MCF 10A (cell line): ENCODE measurements around the gene TATDN2. TPM values are rescaled to one million over a fixed set of nuclear protein-coding genes. Genes with fewer than 3 reads are reported as not detected.

Experiments used
- BruUV-seq: library from RNA; stranded (reverse); fragments of 400-500 nt; replicated peaks from 2 replicates; lab custom pipeline; 2021; lab: Mats Ljungman, UMichigan
- CTCF ChIA-PET: fragments of 300-600 bp; sonication (Branson Sonifier 250); formaldehyde crosslinking; extraction: SDS; loops from one replicate; lab custom pipeline; 2021; ENCODE audit warnings: antibody characterized with exemption, inconsistent platforms; lab: Yijun Ruan, JAX
- POLR2A ChIA-PET: fragments of 300-600, 350-650 bp; sonication (Branson Sonifier 250); formaldehyde crosslinking; extraction: SDS; loops from one replicate; lab custom pipeline; 2020; ENCODE audit warnings: antibody characterized with exemption, inconsistent platforms; lab: Yijun Ruan, JAX
- DNase-seq: peaks from one replicate; pipeline ENCODE4 v3.0.0-alpha.2; 2018; ENCODE audit not compliant: unreplicated experiment
- H3K27ac Mint-ChIP-seq: one replicate; pipeline ENCODE4 v1.8.0; 2022; ENCODE audit warnings: mild to moderate bottlenecking, low read depth, mixed read lengths; ENCODE audit not compliant: unreplicated experiment
- H3K27me3 Mint-ChIP-seq: one replicate; pipeline ENCODE4 v1.8.0; 2022; ENCODE audit warnings: mixed read lengths; ENCODE audit not compliant: insufficient read depth, unreplicated experiment
- H3K36me3 Mint-ChIP-seq: one replicate; pipeline ENCODE4 v1.8.0; 2022; ENCODE audit warnings: mild to moderate bottlenecking, moderate library complexity, mixed read lengths; ENCODE audit not compliant: insufficient read depth, unreplicated experiment
- H3K4me1 Mint-ChIP-seq: one replicate; pipeline ENCODE4 v1.8.0; 2022; ENCODE audit warnings: mixed read lengths; ENCODE audit not compliant: insufficient read depth, unreplicated experiment
- H3K4me3 Mint-ChIP-seq: one replicate; pipeline ENCODE4 v1.8.0; 2022; ENCODE audit warnings: mild to moderate bottlenecking, moderate library complexity, mixed read lengths; ENCODE audit not compliant: unreplicated experiment
- H3K9me3 Mint-ChIP-seq: one replicate; pipeline ENCODE4 v1.8.0; 2022; ENCODE audit warnings: mixed read lengths; ENCODE audit not compliant: unreplicated experiment
- intact Hi-C: fragments of 100-400 bp; cut with micrococcal nuclease; formaldehyde crosslinking; loops from 2 replicates; pipeline ENCODE4 v1.14.1; 2022
- total RNA-seq: library from RNA; stranded (reverse); gene quantifications from 2 replicates; pipeline ENCODE4 v1.2.3, GENCODE V29; 2022
- TF ChIP-seq, protein P1 (sequence below): fragments of 200-600 bp; IDR thresholded peaks from one replicate; pipeline ENCODE4 v1.8.0; 2022; ENCODE audit warnings: antibody characterized with exemption, mild to moderate bottlenecking; ENCODE audit not compliant: unreplicated experiment

TATDN2 gene
- total RNA-seq, 1 experiment from 2014 or later, result 25.9 TPM

DNA sequence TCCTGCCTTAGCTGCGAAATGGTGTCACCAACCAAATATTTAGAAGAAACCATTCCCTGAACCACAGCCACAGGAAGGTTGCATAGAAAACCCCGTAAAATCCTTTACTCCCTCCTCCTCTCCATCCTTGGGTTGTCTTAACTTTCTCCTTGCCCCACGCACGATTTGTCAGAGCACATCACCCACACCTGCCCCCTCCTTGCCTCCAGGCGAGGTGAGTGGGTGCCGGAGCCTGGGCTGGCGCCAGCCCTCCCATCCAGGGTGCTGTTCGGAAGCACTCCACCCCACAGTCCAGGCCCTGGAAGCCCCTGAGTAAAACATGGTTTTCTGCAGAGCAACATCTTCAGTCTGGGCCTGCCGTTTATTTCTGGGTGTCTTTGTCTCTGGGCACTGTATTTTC lies 40.8 kb downstream of the TATDN2 start:
- no peak for DNase-seq
- TF ChIP-seq, protein P1, sequence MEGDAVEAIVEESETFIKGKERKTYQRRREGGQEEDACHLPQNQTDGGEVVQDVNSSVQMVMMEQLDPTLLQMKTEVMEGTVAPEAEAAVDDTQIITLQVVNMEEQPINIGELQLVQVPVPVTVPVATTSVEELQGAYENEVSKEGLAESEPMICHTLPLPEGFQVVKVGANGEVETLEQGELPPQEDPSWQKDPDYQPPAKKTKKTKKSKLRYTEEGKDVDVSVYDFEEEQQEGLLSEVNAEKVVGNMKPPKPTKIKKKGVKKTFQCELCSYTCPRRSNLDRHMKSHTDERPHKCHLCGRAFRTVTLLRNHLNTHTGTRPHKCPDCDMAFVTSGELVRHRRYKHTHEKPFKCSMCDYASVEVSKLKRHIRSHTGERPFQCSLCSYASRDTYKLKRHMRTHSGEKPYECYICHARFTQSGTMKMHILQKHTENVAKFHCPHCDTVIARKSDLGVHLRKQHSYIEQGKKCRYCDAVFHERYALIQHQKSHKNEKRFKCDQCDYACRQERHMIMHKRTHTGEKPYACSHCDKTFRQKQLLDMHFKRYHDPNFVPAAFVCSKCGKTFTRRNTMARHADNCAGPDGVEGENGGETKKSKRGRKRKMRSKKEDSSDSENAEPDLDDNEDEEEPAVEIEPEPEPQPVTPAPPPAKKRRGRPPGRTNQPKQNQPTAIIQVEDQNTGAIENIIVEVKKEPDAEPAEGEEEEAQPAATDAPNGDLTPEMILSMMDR, result no peak
- BruUV-seq, result no TSS peak
- Mint-ChIP-seq H3K4me3 (no peak overlapping the region), H3K27me3 (no peaks in the 10 kb centered on the region), H3K36me3 (peaks cover 40% of the 10 kb centered on the region), H3K27ac (no peak overlapping the region), H3K4me1 (peaks cover 5% of the 10 kb centered on the region), H3K9me3 (no peaks in the 10 kb centered on the region)
- ChIA-PET CTCF (no interaction called here), POLR2A (no interaction called here)
- intact Hi-C loops, result loop anchor here (10.0 kb wide), 1 partner anchor 444 kb away; the partner anchor contains the start of gene RPUSD3

DNA sequence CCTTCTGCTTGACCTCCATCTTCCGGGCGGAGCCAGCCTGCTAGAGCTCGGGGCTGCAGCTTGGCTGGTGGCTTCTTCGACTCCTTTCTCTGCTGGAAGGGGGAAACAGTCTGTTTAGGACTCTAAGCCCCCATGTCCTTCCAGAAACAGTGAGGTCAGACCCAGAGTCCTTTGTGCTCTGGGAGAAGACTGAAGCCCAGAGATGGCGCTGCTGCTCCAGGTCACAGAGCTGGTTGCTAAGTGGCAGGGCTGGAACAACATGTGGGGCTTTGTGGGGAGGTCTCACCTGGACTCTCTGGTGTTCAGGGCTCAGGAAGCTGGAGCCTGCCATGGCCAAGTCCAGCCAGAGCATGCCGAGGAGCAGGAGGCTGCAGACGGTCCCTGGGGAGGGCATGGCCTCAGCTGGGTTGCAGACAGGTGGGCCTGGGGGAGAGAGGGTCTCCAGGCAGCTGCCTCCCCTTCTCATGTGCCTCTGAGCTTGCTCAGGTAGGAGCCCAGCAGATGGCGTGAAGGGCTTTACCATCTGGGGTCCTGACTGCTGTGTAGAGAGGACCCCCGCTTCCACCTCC lies 41.6 kb downstream of the TATDN2 start:
- H3K27ac Mint-ChIP-seq, result no peak overlapping the region
- TF ChIP-seq, protein P1, result no peak
- H3K36me3 Mint-ChIP-seq, result peaks cover 40% of the 10 kb centered on the region
- CTCF ChIA-PET, result interaction anchor here (1.3 kb wide), 1 partner anchor 100 kb away, joined by 3 read pairs; no protein-coding TSS in a partner anchor
- DNase-seq, result no peak
- H3K9me3 Mint-ChIP-seq, result no peaks in the 10 kb centered on the region
- no peak overlapping the region for H3K4me3 Mint-ChIP-seq
- peaks cover 5% of the 10 kb centered on the region for H3K4me1 Mint-ChIP-seq
- H3K27me3 Mint-ChIP-seq, result no peaks in the 10 kb centered on the region
- intact Hi-C loops, result loop anchor here (10.0 kb wide), 1 partner anchor 445 kb away; the partner anchor contains the start of gene RPUSD3
- POLR2A ChIA-PET, result interaction anchor here (0.7 to 1.2 kb wide), 3 partner anchors 11 to 18 kb away, joined by 3 to 4 read pairs (median 3); no protein-coding TSS in a partner anchor
- no TSS peak for BruUV-seq

DNA sequence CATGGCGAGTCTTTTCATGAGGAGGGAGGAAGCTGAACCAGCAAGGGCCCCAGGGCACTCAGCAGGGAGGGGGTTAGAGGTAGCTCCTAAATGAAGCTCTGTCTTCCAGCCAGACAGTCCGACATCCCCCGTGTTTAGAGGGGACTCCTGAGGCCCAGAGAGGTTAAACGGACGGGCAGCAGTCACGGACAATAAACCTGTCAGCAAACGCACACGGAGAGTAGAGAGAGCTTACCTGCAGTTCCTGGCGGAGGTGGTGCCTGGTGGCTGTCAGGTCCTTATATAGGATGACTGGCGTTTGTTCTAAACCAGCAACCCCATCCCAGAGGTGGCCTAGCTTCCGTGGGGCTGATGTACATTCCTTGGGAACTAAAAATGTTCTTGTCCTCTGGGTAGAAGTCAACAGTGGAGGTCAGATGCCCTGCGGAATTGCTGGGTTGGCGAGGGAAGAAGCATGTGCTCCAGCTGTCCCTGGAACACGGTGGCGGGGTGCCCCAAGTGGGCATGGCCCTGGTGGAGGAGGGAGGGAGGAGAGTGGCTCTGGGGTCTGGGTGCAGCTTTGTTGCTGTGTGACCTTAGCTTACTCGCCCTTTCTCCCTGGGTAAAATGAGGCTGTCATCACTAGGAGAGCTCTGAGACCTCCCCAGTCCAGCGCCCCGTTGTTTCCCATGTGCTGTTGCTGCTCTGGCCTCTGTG lies 42.4 kb downstream of the TATDN2 start:
- ChIA-PET POLR2A (interaction anchor here (0.7 to 1.2 kb wide), 3 partner anchors 15 to 20 kb away, joined by 3 to 4 read pairs (median 3); no protein-coding TSS in a partner anchor), CTCF (interaction anchor here (1.3 kb wide), 1 partner anchor 100 kb away, joined by 3 read pairs; no protein-coding TSS in a partner anchor)
- H3K27ac Mint-ChIP-seq, result no peak overlapping the region
- H3K36me3 Mint-ChIP-seq, result peaks cover 43% of the 10 kb centered on the region
- no peak for DNase-seq
- H3K27me3 Mint-ChIP-seq, result no peaks in the 10 kb centered on the region
- intact Hi-C loops, result no loop called here
- H3K4me1 Mint-ChIP-seq, result peaks cover 5% of the 10 kb centered on the region
- no TSS peak for BruUV-seq
- no peaks in the 10 kb centered on the region for H3K9me3 Mint-ChIP-seq
- H3K4me3 Mint-ChIP-seq, result no peak overlapping the region
- TF ChIP-seq, protein P1, result no peak

DNA sequence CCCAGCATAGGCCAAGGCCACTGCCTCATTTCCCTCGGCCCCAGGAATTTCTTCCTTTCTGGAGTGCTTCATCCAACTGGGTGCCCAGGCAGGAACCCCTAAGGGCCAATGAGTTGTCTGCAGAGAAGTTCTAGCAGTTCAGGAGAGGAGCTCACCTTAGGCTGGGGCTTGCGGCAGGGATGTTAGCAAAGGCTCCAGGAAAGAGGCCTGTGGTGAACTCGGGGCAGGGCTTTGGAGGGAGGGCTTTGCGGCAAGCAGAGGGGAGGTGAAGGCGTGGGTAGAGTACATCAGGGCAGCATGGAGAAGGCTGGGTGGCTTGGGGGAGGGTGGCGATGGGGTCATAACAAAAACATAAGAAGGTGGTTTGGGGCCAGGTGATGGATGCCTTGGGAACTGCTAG lies 43.4 kb downstream of the TATDN2 start:
- POLR2A ChIA-PET, result interaction anchor here (0.7 kb wide), 1 partner anchor 21 kb away, joined by 3 read pairs; no protein-coding TSS in a partner anchor

More for the DNA sequence above, 43.4 kb downstream of the TATDN2 start:
- no peak overlapping the region for H3K27ac Mint-ChIP-seq
- intact Hi-C loops, result no loop called here
- TF ChIP-seq, protein P1, result no peak
- peaks cover 42% of the 10 kb centered on the region for H3K36me3 Mint-ChIP-seq
- no peaks in the 10 kb centered on the region for H3K27me3 Mint-ChIP-seq
- BruUV-seq, result no TSS peak
- no peaks in the 10 kb centered on the region for H3K9me3 Mint-ChIP-seq
- H3K4me3 Mint-ChIP-seq, result no peak overlapping the region
- peaks cover 5% of the 10 kb centered on the region for H3K4me1 Mint-ChIP-seq
- CTCF ChIA-PET, result interaction anchor here (0.6 kb wide), 1 partner anchor 179 kb away, joined by 4 read pairs; no protein-coding TSS in a partner anchor
- no peak for DNase-seq
